Heart left ventricle (tissue), 16 donors: ENCODE measurements around the gene TMEM175. TPM values are rescaled to one million over a fixed set of nuclear protein-coding genes. Genes with fewer than 3 reads are reported as not detected.

Source experiments
- ATAC-seq, 4 donors: fragments of 200-7000 bp; cut with Tn5 transposase; one replicate each; pipeline ENCODE4 v1.9.1; 2020 to 2022; ENCODE audit warnings: moderate library complexity in 4 of 4, mild to moderate bottlenecking in 3 of 4, moderate number of reproducible peaks in 1 of 4
- DNase-seq, 5 donors: peaks; one replicate each; pipeline ENCODE4 v3.0.0-alpha.2; 2020
- H3K27ac ChIP-seq, 12 donors: fragments of 200-600 bp; sonication (generic) in 4 of 12; one replicate each; pipeline versions ENCODE4 v1.5.0 to v1.8.0; 2016 to 2022; ENCODE audit warnings: mild to moderate bottlenecking in 2 of 12
- H3K27me3 ChIP-seq, 9 donors: fragments of 200-600 bp; sonication (generic) in 2 of 9; one replicate each; pipeline versions ENCODE4 v1.5.1 to v1.8.0; 2016 to 2022; ENCODE audit warnings: mild to moderate bottlenecking in 3 of 9
- H3K36me3 ChIP-seq, 9 donors: fragments of 200-600 bp; sonication (generic) in 2 of 9; one replicate each; pipeline versions ENCODE4 v1.5.0 to v1.8.0; 2018 to 2022; ENCODE audit warnings: mild to moderate bottlenecking in 2 of 9
- H3K4me1 ChIP-seq, 12 donors: fragments of 200-600 bp; sonication (generic) in 4 of 12; one replicate each; pipeline versions ENCODE4 v1.5.0 to v1.8.0; 2016 to 2022; ENCODE audit warnings: mild to moderate bottlenecking in 3 of 12
- H3K4me3 ChIP-seq, 12 donors: fragments of 200-600 bp; sonication (generic) in 4 of 12; one replicate each; pipeline versions ENCODE4 v1.5.0 to v1.8.0; 2017 to 2022; ENCODE audit warnings: mild to moderate bottlenecking in 9 of 12, moderate library complexity in 4 of 12
- H3K9me3 ChIP-seq, 12 donors: fragments of 200-600 bp; sonication (generic) in 4 of 12; one replicate each; pipeline versions ENCODE4 v1.5.0 to v1.8.0; 2016 to 2022; ENCODE audit warnings: mild to moderate bottlenecking in 1 of 12
- POLR2A ChIP-seq, 2 donors: fragments of 450-650 bp; IDR thresholded peaks; one replicate each; pipeline ENCODE4 v1.6.1; 2017; ENCODE audit warnings: antibody characterized with exemption in 2 of 2, mild to moderate bottlenecking in 2 of 2, moderate library complexity in 2 of 2
- whole genome bisulfite sequencing, 4 donors: extraction: QIAGEN DNeasy Blood & Tissue Kit in 2 of 4; methylation state at CpG; one replicate each; pipeline versions ENCODE4 v1.1.5 to v1.1.7; 2013 to 2018; 5-methylcytosine and 5-hydroxymethylcytosine counted together
- intact Hi-C, 10 donors: fragments of 100-400 bp; cut with DNase I; formaldehyde crosslinking; loops; one replicate each; pipeline versions ENCODE4 v1.11.1 to v1.14.2; 2022
- polyA plus RNA-seq, 2 donors: library from polyadenylated mRNA; stranded (reverse); fragments of 200-250 nt; gene quantifications; one replicate each; pipeline ENCODE4 v1.2.3, GENCODE V29; 2013
- total RNA-seq, 9 donors: library from RNA; depleted of rRNA in 2 of 9; stranded (reverse); fragments of >200 nt in 2 of 9; fragmentation: NEBNext Ultra II Directional in 3 of 9; extraction: Animal tissue kit (Norgen Biotek cat#: 25700) in 3 of 9; gene quantifications; one replicate each; pipeline versions ENCODE4 v1.1.0 to v1.2.4, GENCODE V29; 2016 to 2023
- TF ChIP-seq, protein P1 (sequence below), 12 donors: fragments of 200-600 bp; sonication (generic) in 4 of 12; IDR thresholded peaks; one replicate each; pipeline versions ENCODE4 v1.5.0 to v1.8.0; 2018 to 2022; ENCODE audit warnings: antibody characterized with exemption in 12 of 12, mild to moderate bottlenecking in 5 of 12
- donor health status: ischemic (EF 13 %, LVEDD 7.1; RV severe dilation, severe dysfunction).
- donor health status: healthy with polysubstance abuse.
- donor health status: DM: no; HTN: yes; CAD: no.
- donor health status: DM: no; HTN: no; CAD: no.
- donor health status: ischemic (EF 25% LVEDD 6.9; RV normal size, moderate dysfunction).
- donor health status: ischemic (EF 25% LVEDD 5.7; RV mildly dilated, moderate dysfunction).
- donor health status: healthy.
- donor health status: DM: yes; HTN: yes; CAD: no.
- donor health status: ischemic (EF 35%, LVEDD 5.7; RV mildly dilated, moderate dysfunction).
- donor health status: nonischemic (EF 11% LVEDD 7.7; RV severe dilation, severe dysfunction).
- donor health status: DM: yes; HTN: yes; CAD: no.
- donor health status: PGD.
- donor health status: ischemic (EF 29% LVEDD 5.4; RV normal size, mild dysfunction).
- donor health status: nonischemic (EF 23%, LVEDD 6.1; RV moderate dilation, normal function).

TMEM175 gene
- total and polyA plus RNA-seq, 11 donors = 14.2 to 34.6 (median 20.1) TPM

DNA sequence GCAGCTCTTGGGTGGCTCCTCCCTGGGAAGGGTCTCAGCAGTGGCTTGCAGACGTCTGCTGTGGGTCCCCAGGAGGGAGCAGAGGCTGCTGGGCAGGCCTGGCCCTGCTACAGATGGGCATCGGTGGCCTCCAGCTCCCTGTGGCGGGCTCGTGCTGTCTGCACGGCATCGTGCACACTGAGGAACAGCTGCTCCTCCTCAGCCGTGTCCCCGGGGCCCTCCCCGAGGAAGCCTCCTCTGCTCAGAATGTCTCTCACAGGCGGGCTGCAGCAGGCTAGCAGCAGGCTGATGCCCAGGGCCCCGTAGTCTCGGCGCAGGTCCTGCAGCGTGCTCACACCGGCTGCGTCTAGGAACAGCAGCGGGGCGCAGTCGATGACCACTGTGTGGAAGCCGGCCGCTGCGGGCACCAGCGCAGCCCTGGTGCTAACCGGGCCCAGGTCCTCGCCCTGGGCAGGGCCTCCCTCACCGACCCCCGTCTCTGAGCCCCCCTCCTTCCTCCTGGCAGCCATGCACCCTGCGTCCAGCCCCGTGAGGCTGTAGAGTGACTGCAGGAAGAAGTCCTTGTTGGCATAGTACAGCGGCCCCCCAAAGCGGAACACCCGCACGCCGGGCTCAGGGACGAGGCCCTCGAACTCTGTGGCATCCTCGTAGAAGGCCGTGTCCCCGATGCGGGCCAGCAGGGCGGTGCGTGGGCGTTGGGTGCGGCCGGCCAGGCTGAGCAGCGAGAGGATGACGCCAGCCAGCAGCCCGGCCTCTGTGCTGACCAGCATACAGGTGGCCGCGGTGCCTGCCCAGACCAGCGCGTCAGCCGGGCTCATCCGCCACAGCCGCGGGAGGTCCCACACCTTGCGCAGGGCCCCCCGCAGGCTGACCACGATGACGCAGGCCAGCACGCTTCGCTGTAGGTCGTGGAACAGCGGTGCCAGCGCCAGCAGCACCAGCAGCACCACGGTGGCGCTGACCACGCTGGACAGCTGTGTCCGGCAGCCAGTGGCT, 56.8 kb downstream of the TMEM175 start:
- 86 to 93% (median 90%) methylated on average over 39 to 69 of the region's 69 CpGs for WGBS, 4 donors
- H3K27me3 ChIP-seq = no peaks in the 10 kb centered on the region
- H3K9me3 ChIP-seq = no peaks in the 10 kb centered on the region
- DNase-seq = peak in 3 of 5 donors; percentile 27 to 73 (median 30)
- no peak overlapping the region for H3K27ac ChIP-seq
- peaks cover 0 to 34% (median 18%) of the 10 kb centered on the region in 12 donors for H3K4me1 ChIP-seq
- ATAC-seq = no peak
- intact Hi-C loops = loop anchor here in 5 of 10 donors (2.0 to 10.0 kb wide), 5 partner anchors 56 to 247 kb away; partner anchors contain the start of genes GAK (in 2 of the 5) and TMEM175 (in 2 of the 5)
- H3K4me3 ChIP-seq = no peak overlapping the region
- peaks cover 0 to 19% (median 0%) of the 10 kb centered on the region in 9 donors for H3K36me3 ChIP-seq
- TF ChIP-seq, protein P1, sequence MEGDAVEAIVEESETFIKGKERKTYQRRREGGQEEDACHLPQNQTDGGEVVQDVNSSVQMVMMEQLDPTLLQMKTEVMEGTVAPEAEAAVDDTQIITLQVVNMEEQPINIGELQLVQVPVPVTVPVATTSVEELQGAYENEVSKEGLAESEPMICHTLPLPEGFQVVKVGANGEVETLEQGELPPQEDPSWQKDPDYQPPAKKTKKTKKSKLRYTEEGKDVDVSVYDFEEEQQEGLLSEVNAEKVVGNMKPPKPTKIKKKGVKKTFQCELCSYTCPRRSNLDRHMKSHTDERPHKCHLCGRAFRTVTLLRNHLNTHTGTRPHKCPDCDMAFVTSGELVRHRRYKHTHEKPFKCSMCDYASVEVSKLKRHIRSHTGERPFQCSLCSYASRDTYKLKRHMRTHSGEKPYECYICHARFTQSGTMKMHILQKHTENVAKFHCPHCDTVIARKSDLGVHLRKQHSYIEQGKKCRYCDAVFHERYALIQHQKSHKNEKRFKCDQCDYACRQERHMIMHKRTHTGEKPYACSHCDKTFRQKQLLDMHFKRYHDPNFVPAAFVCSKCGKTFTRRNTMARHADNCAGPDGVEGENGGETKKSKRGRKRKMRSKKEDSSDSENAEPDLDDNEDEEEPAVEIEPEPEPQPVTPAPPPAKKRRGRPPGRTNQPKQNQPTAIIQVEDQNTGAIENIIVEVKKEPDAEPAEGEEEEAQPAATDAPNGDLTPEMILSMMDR (IDR thresholded peaks at IDR 0.05) = no peak
- TF ChIP-seq POLR2A (IDR thresholded peaks at IDR 0.05) = no peak

- no peak overlapping the region for H3K4me3 ChIP-seq
- peaks cover 0 to 29% (median 16%) of the 10 kb centered on the region in 12 donors for H3K4me1 ChIP-seq
- 95 to 98% (median 96%) methylated on average over 25 to 58 of the region's 58 CpGs for WGBS, 4 donors
- intact Hi-C loops = loop anchor here in 7 of 10 donors (2.0 to 10.0 kb wide), 6 partner anchors 57 to 248 kb away; partner anchors contain the start of genes GAK (in 2 of the 7) and TMEM175 (in 2 of the 7)
- TF ChIP-seq, protein P1 (IDR thresholded peaks at IDR 0.05) = no peak
- TF ChIP-seq POLR2A (IDR thresholded peaks at IDR 0.05) = no peak
- H3K9me3 ChIP-seq = no peaks in the 10 kb centered on the region
- no peaks in the 10 kb centered on the region for H3K27me3 ChIP-seq
- no peak for ATAC-seq
- no peak overlapping the region for H3K27ac ChIP-seq
- H3K36me3 ChIP-seq = peaks cover 0 to 19% (median 0%) of the 10 kb centered on the region in 9 donors
- peak in 4 of 5 donors; percentile 6 to 58 (median 20) for DNase-seq
Measured at GRCh38 chr4:989722-990471, 57.6 kb downstream of the TMEM175 start.

- peaks cover 0 to 22% (median 15%) of the 10 kb centered on the region in 12 donors for H3K4me1 ChIP-seq
- no peak overlapping the region for H3K27ac ChIP-seq
- peaks cover 0 to 19% (median 0%) of the 10 kb centered on the region in 9 donors for H3K36me3 ChIP-seq
- H3K27me3 ChIP-seq = peaks cover 0 to 2% (median 0%) of the 10 kb centered on the region in 9 donors
- ATAC-seq (no peak), DNase-seq (peak in 3 of 5 donors; percentile 6 to 55 (median 19))
- TF ChIP-seq POLR2A (IDR thresholded peaks at IDR 0.05) = no peak
- TF ChIP-seq, protein P1 (IDR thresholded peaks at IDR 0.05) = no peak
- no peak overlapping the region for H3K4me3 ChIP-seq
- intact Hi-C loops = loop anchor here in 2 of 10 donors (10.0 kb wide), 2 partner anchors 236 to 246 kb away; no protein-coding TSS in a partner anchor
- no peaks in the 10 kb centered on the region for H3K9me3 ChIP-seq
- 91 to 96% (median 94%) methylated on average over 19 to 26 of the region's 26 CpGs for WGBS, 4 donors
Measured at GRCh38 chr4:990746-991367, 58.6 kb downstream of the TMEM175 start.
